ENCODE results near the gene ZFPM1.
"Not testable (repeated sequence)": the region's sequence is repeated elsewhere in the genome, so short reads cannot be mapped to it uniquely, and the experiment has no call there.

The ZFPM1 gene

GRCh38 chr16:88466175-88466862, 13.2 kb downstream of the ZFPM1 start:
- DNase-seq, result no peak

DNA sequence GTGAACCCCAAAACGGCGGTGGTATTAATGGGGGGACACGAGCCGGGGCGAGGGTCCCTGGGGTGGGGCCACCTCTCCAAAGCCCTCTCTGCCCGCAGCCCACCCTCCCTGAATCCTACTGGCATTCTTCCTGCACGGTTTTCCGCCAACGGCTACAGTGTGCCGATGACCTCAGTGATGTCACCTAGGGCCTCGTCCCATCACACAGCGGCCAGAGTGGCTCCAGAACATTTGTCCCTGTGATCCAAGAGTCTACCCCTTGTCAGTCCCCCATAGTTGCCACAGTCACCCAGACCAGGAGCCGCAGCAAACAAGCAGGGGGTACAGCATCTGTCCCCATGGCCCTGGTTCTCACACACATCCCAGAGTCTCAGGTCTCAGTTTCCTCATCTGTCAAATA, 13.9 kb downstream of the ZFPM1 start:
- DNase-seq, result no peak

GRCh38 chr16:88467541-88467944, 14.5 kb downstream of the ZFPM1 start:
- no peak for DNase-seq

GRCh38 chr16:88468275-88469129, 15.4 kb downstream of the ZFPM1 start:
- DNase-seq, result peak; percentile 55

GRCh38 chr16:88469615-88470395, 16.7 kb downstream of the ZFPM1 start:
- no peak for DNase-seq

GRCh38 chr16:88470396-88470680, 17.3 kb downstream of the ZFPM1 start:
- not testable (repeated sequence) for DNase-seq

DNA sequence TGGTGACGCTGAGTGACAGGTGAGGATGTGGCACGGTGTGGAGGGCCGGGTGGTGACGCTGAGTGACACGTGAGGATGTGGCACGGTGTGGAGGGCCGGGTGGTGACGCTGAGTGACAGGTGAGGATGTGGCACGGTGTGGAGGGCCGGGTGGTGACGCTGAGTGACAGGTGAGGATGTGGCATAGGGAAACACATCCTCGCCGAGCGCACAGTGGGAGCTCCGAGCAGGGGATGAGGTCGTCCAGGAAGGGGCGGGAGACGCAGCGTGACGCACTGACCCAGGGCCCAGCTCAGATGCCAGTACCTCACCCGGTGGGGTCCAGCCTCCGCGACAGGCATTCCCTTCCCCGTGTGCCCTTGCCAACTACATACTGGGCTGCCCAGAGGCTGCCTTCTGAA, 17.6 kb downstream of the ZFPM1 start:
- not testable (repeated sequence) for DNase-seq

DNA sequence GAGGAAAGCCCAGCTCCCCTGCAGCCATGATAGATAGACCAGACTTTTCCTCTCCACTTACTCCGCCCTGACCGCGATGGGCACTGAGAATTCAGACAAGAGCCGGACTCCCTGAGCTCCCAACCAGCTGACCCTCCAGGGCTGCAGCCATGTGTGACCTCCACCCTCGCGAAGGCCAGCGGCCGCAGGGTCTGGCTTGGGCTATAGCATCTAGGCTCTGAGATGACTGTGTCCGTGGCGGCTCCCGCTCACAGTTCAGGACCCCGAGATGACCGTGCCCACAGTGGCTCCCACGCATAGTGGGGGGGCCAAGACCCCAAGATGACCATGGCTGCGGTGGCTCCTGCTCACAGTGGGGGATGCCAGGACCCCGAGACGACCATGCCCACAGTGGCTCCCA, 18.0 kb downstream of the ZFPM1 start:
- no peak for DNase-seq

DNA sequence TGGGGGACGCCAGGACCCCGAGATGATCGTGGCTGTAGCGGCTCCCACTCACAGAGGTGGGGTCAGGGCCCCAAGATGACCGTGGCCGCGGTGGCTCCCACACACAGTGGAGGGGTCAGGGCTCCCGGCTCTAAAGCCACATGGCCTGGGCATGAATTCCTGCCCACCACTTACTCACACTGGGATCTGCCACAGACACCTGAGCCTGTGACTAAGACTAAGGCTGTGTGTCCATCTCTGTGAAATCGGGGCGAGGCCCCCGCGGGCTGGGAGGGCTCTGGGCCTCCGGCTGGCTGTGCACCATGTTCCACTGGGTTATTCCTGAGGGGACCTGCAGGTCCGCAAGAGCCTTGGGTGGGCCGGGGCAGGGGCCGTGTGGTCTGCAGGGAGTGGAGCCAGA, 18.5 kb downstream of the ZFPM1 start:
- DNase-seq, result no peak

DNA sequence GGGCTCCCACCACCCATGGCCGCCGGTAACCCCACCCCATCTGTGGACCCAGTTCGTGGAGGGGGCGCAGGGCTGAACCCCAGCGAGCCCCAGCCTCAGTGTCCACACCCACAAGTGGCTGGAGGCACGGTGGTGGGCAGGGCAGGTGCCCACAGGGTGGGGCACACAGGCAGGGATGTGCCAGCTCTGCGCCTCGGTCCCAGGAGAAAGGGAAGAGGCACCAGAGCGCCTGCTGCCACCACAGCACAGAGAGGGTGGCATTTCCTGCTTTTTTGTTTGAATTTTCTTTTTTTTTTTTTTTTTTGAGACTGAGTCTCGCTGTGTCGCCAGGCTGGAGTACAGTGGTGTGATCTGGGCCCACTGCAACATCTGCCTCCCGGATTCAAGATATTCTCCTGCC, 19.0 kb downstream of the ZFPM1 start:
- no peak for DNase-seq

- DNase-seq, result no peak
These were observed 19.6 kb downstream of the ZFPM1 start for GRCh38 chr16:88472637-88473205.

- no peak for DNase-seq
These were observed 20.8 kb downstream of the ZFPM1 start for GRCh38 chr16:88473666-88474534.

DNA sequence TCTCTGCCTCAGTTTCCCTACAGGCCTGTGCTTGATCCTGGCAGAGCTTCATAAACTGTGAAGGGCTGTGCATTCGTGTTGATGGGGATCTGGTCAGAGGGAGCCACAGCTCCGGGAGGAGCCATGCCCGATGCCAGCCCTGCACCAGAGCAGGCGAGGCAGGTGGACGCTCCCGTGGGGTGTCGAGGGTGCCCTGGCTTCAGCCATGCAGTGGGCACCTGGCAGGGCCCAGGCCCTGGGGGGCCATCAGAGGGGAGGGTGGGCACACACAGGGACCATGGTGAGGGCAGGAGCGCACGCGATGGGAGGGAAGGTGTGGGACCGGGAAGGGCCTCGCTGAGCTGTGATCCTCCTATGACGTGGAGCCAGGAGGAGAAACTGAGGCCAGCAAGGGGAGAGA, 22.0 kb downstream of the ZFPM1 start:
- DNase-seq, result no peak

GRCh38 chr16:88476203-88476602, 23.1 kb downstream of the ZFPM1 start:
- DNase-seq, result no peak

GRCh38 chr16:88476817-88477397, 23.8 kb downstream of the ZFPM1 start:
- DNase-seq, result no peak

DNA sequence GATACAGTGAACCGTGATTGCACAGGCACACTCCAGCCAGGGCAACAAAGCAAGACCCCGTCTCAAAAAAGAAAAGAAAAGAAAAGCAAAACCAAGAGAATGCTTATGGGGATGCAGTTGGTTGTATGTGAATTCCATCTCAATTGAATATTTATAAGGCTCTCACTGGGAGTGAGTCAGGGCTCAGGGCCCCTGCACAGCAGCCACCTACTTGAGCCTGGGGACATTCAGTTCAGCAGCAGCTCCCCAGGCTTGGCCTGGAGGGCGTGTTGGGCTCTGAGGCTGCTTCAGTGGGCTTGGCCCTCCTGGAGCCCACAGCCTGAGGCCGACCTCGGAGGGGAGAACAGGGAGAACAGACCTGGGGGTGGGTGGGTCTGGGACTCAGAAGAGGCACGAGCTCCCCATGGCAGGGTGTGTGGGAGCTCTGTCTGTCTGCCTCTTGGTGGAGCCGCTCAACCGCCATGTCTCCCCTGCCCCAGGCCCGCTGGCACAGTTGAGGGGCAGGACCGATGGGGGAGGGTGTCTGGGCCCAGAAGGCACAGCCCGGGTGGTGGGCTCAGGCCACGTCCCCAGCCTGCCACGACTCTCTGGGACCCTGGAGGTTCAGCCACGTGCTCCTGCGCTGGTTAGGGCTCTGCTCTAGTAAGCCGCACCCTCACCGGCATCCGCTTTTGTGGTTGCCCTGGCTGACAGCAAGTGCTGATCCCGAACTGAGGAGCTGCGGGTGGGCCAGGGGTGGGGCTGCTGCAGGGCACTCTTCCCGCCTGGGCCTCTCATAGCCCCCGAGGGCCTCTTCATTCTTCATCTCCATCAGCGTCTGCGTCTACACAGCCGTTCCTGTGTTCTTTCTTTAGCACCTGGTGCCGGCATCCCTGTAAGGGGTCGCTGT, 24.8 kb downstream of the ZFPM1 start:
- no peak for DNase-seq

- no peak for DNase-seq
These were observed 26.1 kb downstream of the ZFPM1 start for GRCh38 chr16:88478889-88479792.

DNA sequence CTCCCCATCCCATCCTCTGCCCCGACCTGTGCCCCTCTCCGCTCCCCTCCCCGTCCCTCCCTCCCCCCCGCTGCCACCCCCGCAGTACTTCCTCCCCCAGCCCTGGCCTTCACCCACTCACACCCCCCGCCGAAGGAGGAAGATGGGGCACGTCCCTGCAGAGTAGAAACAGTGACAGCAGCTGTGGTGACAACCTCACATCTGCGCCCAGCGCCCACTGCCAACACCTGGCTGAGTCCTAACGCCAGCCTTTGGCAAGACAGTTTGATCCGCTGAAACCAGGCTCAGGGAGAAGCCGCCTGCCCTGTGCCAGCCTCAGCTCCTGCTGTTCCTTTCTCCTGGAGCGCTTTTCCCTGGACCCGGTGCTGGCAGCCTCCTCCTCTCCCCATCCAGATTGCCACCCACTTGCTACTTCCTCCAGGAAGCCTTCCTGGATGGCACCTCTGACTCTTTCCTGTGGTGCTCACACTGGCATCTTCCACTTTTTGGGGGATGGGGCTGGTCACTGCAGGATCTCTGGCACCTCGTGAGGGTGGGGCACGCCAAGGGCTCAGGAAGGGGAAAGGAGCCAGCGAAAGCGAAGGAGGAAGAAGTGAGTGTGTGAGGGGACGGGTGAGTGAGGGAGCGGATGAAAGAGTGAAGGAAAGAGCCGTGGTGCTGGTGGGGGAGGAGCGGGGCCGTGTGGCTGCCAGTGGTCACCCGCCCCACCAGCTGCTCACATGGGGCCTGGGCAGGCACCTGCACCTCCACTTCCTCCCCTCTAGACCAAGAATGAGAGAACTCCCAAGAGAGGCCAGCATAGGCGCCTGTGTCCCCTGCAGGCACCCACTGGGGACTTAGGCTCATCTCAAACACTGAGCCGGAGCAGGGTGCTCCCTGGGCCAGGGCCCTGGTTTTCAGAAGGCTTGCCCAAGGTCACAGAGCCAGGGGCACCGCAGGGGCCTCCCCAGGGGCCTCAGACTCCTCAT, 27.0 kb downstream of the ZFPM1 start:
- DNase-seq, result no peak
